Measurements from ENCODE around the gene CREB3L1.

DNA sequence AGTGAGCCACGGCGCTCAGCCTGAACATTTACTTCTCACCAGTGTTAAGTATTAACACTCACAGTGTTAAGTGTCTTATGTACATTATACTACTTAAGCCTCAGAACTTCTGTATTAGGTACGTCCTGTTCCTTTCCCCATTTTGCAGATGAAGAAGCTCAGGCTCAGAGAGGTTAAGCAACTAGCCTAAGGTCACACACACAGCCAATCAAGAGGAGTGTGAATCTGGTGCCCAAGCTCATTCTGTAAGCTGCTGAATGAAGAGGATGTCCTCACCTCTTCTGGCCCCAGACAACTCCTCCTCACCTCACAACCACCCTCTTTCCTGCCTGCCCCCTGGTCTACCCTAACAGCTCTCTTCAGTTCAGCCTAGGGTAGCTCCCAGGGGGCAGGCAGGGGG is 29.9 kb downstream of the CREB3L1 start:
- TF ChIP-seq, protein P1, sequence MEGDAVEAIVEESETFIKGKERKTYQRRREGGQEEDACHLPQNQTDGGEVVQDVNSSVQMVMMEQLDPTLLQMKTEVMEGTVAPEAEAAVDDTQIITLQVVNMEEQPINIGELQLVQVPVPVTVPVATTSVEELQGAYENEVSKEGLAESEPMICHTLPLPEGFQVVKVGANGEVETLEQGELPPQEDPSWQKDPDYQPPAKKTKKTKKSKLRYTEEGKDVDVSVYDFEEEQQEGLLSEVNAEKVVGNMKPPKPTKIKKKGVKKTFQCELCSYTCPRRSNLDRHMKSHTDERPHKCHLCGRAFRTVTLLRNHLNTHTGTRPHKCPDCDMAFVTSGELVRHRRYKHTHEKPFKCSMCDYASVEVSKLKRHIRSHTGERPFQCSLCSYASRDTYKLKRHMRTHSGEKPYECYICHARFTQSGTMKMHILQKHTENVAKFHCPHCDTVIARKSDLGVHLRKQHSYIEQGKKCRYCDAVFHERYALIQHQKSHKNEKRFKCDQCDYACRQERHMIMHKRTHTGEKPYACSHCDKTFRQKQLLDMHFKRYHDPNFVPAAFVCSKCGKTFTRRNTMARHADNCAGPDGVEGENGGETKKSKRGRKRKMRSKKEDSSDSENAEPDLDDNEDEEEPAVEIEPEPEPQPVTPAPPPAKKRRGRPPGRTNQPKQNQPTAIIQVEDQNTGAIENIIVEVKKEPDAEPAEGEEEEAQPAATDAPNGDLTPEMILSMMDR (conservative IDR thresholded peaks at IDR 0.05; ENCODE audit: low read depth, low read length), result no peak
- no peak for TF ChIP-seq EZH2 (IDR thresholded peaks at IDR 0.05; ENCODE audit: low read length, unreplicated experiment)
- TF ChIP-seq EZH2phosphoT487 (IDR thresholded peaks at IDR 0.05; ENCODE audit: borderline replicate concordance, low read length), result no peak
